Measurements from ENCODE around the gene INTS3. TPM values are rescaled to one million over a fixed set of nuclear protein-coding genes. Genes with fewer than 3 reads are reported as not detected.

The INTS3 gene
- total and polyA plus RNA-seq, 2 of the 8 experiments (the other 6 are each of a cell fraction or from before 2014, with no cell fraction given), result 66.8 to 93.2 TPM

DNA sequence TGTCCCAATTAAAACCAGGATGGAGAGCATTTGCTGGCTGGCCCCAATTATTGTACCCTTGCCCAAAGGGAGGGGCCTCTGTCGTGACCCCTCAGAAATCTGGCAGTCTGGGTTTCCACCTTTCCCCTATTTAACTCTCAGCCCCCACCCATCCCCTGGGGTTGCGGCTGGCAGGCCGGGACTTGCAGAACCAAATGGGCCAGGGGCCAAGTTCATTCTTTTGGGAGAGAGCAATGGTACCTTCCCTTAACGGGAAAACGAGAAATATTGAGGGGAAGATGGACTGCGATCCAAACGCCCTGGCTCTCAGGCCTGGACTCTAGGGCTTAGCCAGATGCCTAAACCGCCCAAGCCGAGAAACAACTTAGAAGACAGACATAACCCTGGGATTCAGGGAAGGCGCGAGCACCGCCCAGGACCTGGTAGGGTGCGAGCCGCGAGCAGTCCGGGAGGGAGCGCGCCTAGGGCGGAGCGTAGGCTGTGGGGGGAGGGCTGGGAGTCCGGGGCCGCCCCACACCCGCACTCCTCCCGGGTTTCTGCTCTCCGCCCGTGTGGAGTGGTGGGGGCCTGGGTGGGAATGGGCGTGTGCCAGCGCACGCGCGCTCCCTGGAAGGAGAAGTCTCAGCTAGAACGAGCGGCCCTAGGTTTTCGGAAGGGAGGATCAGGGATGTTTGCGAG, 47.1 kb downstream of the INTS3 start, which contains the start of gene SLC27A3:
Gene SLC27A3 (plus strand): TSS at position 628 of the 678 bp plus-strand sequence. CDS start 91 bp downstream, outside the sequence.
- Histone ChIP-seq H3K18ac (ENCODE audit: extremely low read depth, low read length) (peak within 1 kb of the TSS; percentile 95), H2AK5ac (ENCODE audit: low read depth, low read length) (peak within 1 kb of the TSS; percentile 16; the same call in 1 of the 2 replicates), H3K56ac (replicated peaks; ENCODE audit: insufficient read length, low read depth, low read length) (peak within 1 kb of the TSS; percentile 95), H2BK15ac (ENCODE audit: low read length) (peak within 1 kb of the TSS; percentile 81; the same call in 1 of the 2 replicates), H3K79me1 (ENCODE audit: low read depth, low read length) (peaks cover 5% of the 10 kb centered on the region; the same call in 1 of the 2 replicates), H3K4me2 (ENCODE audit: insufficient read depth in 1 of 2, low read depth in 2 of 2, low read length in 2 of 2) (peak within 1 kb of the TSS; percentile 85 to 87), H2BK120ac (replicated peaks; ENCODE audit: low read depth, low read length) (peak within 1 kb of the TSS; percentile 80), H3K4ac (replicated peaks; ENCODE audit: insufficient read length, low read depth, low read length) (peak within 1 kb of the TSS; percentile 94), H2AFZ (ENCODE audit: low read length) (peak within 1 kb of the TSS; percentile 59; the same call in 1 of the 2 replicates), H2BK20ac (ENCODE audit: low read length) (0 out of 2 replicates have a peak within 1 kb of the TSS, but pooled peaks have one; percentile 32), H3K23ac (ENCODE audit: insufficient read length) (no peak within 1 kb of the TSS), H3K9ac (replicated peaks in 1 of 4; ENCODE audit: extremely low read depth in 1 of 4, low read depth in 3 of 4, low read length in 3 of 4) (peak within 1 kb of the TSS; percentile 77 to 88 (median 83)), H3K79me2 (ENCODE audit: control insufficient read depth in 1 of 2, insufficient read depth in 2 of 2, low read length in 2 of 2) (no peaks in the 10 kb centered on the region; a peak in 1 of 4 replicates), H3K4me1 (replicated peaks in 1 of 4; ENCODE audit: control insufficient read depth in 3 of 4, insufficient read depth in 4 of 4, low read length in 3 of 4) (peaks cover 0 to 20% (median 11%) of the 10 kb centered on the region in 4 experiments; a peak in 6 of 7 replicates), H3K23me2 (ENCODE audit: low read depth, low read length) (peaks cover 11% of the 10 kb centered on the region), H2BK12ac (ENCODE audit: low read depth, low read length) (peak within 1 kb of the TSS; percentile 80; the same call in 1 of the 2 replicates), H3K4me3 (ENCODE audit: extremely low read depth in 1 of 4, insufficient read depth in 2 of 4, low read depth in 3 of 4, low read length in 4 of 4) (peak within 1 kb of the TSS; percentile 66 to 86 (median 83)), H2BK5ac (ENCODE audit: low read depth, low read length) (peak within 1 kb of the TSS; percentile 98), H3K27me3 (replicated peaks in 1 of 4; ENCODE audit: control insufficient read depth in 3 of 4, extremely low read depth in 1 of 4, insufficient read depth in 3 of 4, low read length in 3 of 4) (no peaks in the 10 kb centered on the region; a peak in 1 of 7 replicates), H4K20me1 (replicated peaks in 1 of 2; ENCODE audit: control insufficient read depth in 1 of 2, insufficient read depth in 2 of 2, low read length in 2 of 2) (no peaks in the 10 kb centered on the region), H3K27ac (ENCODE audit: low read depth, low read length) (peak within 1 kb of the TSS; percentile 82), H3K14ac (ENCODE audit: insufficient read length) (no peak within 1 kb of the TSS), H4K91ac (replicated peaks; ENCODE audit: insufficient read length, low read length) (peak within 1 kb of the TSS; percentile 89), H4K8ac (ENCODE audit: extremely low read depth, insufficient read depth, low read length) (peak within 1 kb of the TSS; percentile 98), H3K9me3 (ENCODE audit: insufficient read depth in 2 of 2, low read depth in 1 of 2, low read length in 1 of 2) (no peaks in the 10 kb centered on the region), H3K36me3 (ENCODE audit: control insufficient read depth in 2 of 4, insufficient read depth in 4 of 4, low read length in 3 of 4) (peaks cover 6 to 30% (median 12%) of the 10 kb centered on the region in 4 experiments; a peak in 4 of 8 replicates), H4K5ac (ENCODE audit: insufficient read length, low read depth, low read length) (peak within 1 kb of the TSS; percentile 87)
- FAIRE-seq (no peak), DNase-seq (ENCODE audit: low read depth in 1 of 2, low spot score in 2 of 2) (peak; percentile 25 to 75)
- ChIA-PET POLR2A (ENCODE audit: partially characterized antibody) (interaction anchor here (0.7 to 6.3 kb wide), 25 partner anchors 9 to 217 kb away, joined by 3 to 53 read pairs (median 4); partner anchors contain the start of genes CHTOP, GATAD2B, RAB13 and RPS27), CTCF (ENCODE audit: partially characterized antibody) (interaction anchor here (0.8 to 12.1 kb wide), 5 partner anchors 9 to 99 kb away, joined by 4 to 172 read pairs (median 8); partner anchors contain the start of genes ILF2 and NPR1)
- TF ChIP-seq POLR2A (IDR thresholded peaks at IDR 0.05; ENCODE audit: control extremely low read depth in 1 of 2, low read depth in 2 of 2, low read length in 2 of 2), result peak in 1 of 2 experiments; percentile 56; a peak in 1 of 3 replicates
- TF ChIP-seq TAF1 (IDR thresholded peaks at IDR 0.05; ENCODE audit: low read depth, low read length), result no peak
- TF ChIP-seq POLR2AphosphoS5 (IDR thresholded peaks at IDR 0.05; ENCODE audit: low read depth, low read length), result peak; percentile 68
- TF ChIP-seq EZH2 (IDR thresholded peaks at IDR 0.05; ENCODE audit: low read depth, low read length, severe bottlenecking), result no peak
- WGBS, 2 experiments (ENCODE audit: extremely low coverage in 1 of 2, insufficient coverage in 1 of 2, insufficient read length in 1 of 2, insufficient replicate concordance in 2 of 2, low coverage in 1 of 2, low lambda C conversion rate in 2 of 2, missing lambda C conversion rate in 1 of 2), result 12% methylated on average over 27 of the region's 35 CpGs; no CpG with 5 or more reads in 1 of the 2 experiments

Data from H1 (cell line).